Testis (tissue), 3 donors: ENCODE results near the gene NDUFA7. TPM values are rescaled to one million over a fixed set of nuclear protein-coding genes. Genes with fewer than 3 reads are reported as not detected.
"Not testable (repeated sequence)": the region's sequence is repeated elsewhere in the genome, so short reads cannot be mapped to it uniquely, and the experiment has no call there.

Experiments
- DNase-seq: peaks from one replicate; pipeline ENCODE4 v3.0.0-alpha.2; 2019
- H3K27ac ChIP-seq, 2 donors: fragments of 200-600 bp; sonication (generic); one replicate each; pipeline ENCODE4 v1.5.1; 2019
- H3K27me3 ChIP-seq: fragments of 200-600 bp; sonication (generic); one replicate; pipeline ENCODE4 v1.5.1; 2019
- H3K36me3 ChIP-seq: fragments of 200-600 bp; sonication (generic); one replicate; pipeline ENCODE4 v1.5.1; 2017; ENCODE audit warnings: low read depth; ENCODE audit errors: missing control alignments
- H3K4me1 ChIP-seq: fragments of 200-600 bp; sonication (generic); one replicate; pipeline ENCODE4 v1.5.1; 2019
- H3K4me3 ChIP-seq, 2 donors: fragments of 200-600 bp; sonication (generic); one replicate each; pipeline ENCODE4 v1.5.1; 2017 to 2019
- H3K9me3 ChIP-seq: fragments of 200-600 bp; sonication (generic); one replicate; pipeline ENCODE4 v1.5.1; 2017
- POLR2A ChIP-seq: fragments of 450-650 bp; IDR thresholded peaks from one replicate; pipeline ENCODE4 v1.6.1; 2017; ENCODE audit warnings: antibody characterized with exemption, mild to moderate bottlenecking, moderate library complexity
- WGBS, 2 donors: methylation state at CpG; one replicate each; pipeline ENCODE4 v1.1.5; 2018; 5-methylcytosine and 5-hydroxymethylcytosine counted together
- intact Hi-C: fragments of 100-400 bp; cut with DNase I; formaldehyde crosslinking; loops from one replicate; pipeline ENCODE4 v1.15.1; 2023; ENCODE audit warnings: low total_unique reads
- polyA plus RNA-seq: library from polyadenylated mRNA; stranded (reverse); fragments of 350-450 nt; fragmentation: Illumina TruSeq; extraction: RNeasy Lipid Tissue Mini Kit (QIAGEN cat#74804); gene quantifications from one replicate; pipeline ENCODE4 v1.2.3, GENCODE V29; 2014; ENCODE audit warnings: low read depth, low replicate concordance; ENCODE audit not compliant: insufficient read depth
- total RNA-seq, 2 donors: library from RNA; depleted of rRNA; stranded (reverse); fragments of >200 nt; gene quantifications; one replicate each; pipeline ENCODE4 v1.2.3, GENCODE V29; 2016
- TF ChIP-seq, protein P1 (sequence below), 3 experiments: fragments of 450-650 bp in 2 of 3; fragments of 200-600 bp in 1 of 3; sonication (generic) in 1 of 3; IDR thresholded peaks; one replicate each; pipeline ENCODE4 v1.5.1; 2016 to 2019; ENCODE audit warnings: antibody characterized with exemption in 3 of 3, mild to moderate bottlenecking in 2 of 3, moderate library complexity in 1 of 3

Gene NDUFA7
- total and polyA plus RNA-seq, 3 donors from 2014 or later: 38.2 to 91.2 (median 50.5) TPM

GRCh38 chr19:8357007-8357521 is 35.9 kb upstream of the NDUFA7 start:
- H3K27ac ChIP-seq: no peak overlapping the region
- 71 to 82% methylated on average over 4 of the region's 4 CpGs for WGBS, 2 donors
- H3K4me1 ChIP-seq: peaks cover 8% of the 10 kb centered on the region
- H3K4me3 ChIP-seq: no peak overlapping the region
- TF ChIP-seq, protein P1, sequence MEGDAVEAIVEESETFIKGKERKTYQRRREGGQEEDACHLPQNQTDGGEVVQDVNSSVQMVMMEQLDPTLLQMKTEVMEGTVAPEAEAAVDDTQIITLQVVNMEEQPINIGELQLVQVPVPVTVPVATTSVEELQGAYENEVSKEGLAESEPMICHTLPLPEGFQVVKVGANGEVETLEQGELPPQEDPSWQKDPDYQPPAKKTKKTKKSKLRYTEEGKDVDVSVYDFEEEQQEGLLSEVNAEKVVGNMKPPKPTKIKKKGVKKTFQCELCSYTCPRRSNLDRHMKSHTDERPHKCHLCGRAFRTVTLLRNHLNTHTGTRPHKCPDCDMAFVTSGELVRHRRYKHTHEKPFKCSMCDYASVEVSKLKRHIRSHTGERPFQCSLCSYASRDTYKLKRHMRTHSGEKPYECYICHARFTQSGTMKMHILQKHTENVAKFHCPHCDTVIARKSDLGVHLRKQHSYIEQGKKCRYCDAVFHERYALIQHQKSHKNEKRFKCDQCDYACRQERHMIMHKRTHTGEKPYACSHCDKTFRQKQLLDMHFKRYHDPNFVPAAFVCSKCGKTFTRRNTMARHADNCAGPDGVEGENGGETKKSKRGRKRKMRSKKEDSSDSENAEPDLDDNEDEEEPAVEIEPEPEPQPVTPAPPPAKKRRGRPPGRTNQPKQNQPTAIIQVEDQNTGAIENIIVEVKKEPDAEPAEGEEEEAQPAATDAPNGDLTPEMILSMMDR (IDR thresholded peaks at IDR 0.05): no peak
- no peak for TF ChIP-seq POLR2A
- H3K27me3 ChIP-seq: no peaks in the 10 kb centered on the region
- H3K36me3 ChIP-seq: no peaks in the 10 kb centered on the region
- DNase-seq: no peak
- no peaks in the 10 kb centered on the region for H3K9me3 ChIP-seq
- intact Hi-C loops: no loop called here

GRCh38 chr19:8355631-8356402 is 34.6 kb upstream of the NDUFA7 start:
- Histone ChIP-seq H3K9me3 (no peaks in the 10 kb centered on the region), H3K4me3 (no peak overlapping the region), H3K27me3 (no peaks in the 10 kb centered on the region), H3K4me1 (peaks cover 8% of the 10 kb centered on the region), H3K36me3 (no peaks in the 10 kb centered on the region), H3K27ac (no peak overlapping the region)
- WGBS, 2 donors: 58 to 85% methylated on average over 6 of the region's 6 CpGs
- no peak for TF ChIP-seq POLR2A
- TF ChIP-seq, protein P1 (IDR thresholded peaks at IDR 0.05): no peak
- DNase-seq: peak; percentile 47
- intact Hi-C loops: no loop called here

DNA sequence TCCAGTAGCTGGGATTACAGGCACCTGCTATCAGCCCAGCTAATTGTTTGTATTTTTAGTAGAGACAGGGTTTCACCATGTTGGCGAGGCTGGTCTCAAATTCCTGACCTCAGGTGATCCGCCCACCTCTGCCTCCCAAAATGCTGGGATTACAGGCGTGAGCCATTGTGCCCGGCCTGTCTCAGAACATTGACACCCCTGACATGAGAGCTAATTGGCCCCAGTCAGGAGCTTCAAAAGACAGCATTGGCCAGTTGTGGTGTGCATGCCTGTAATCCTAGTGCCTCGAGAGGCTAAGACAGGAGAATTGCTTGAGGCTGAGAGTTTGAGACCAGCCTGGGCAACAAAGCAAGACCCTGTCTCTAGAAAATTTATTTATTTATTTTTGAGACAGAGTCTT is 31.7 kb upstream of the NDUFA7 start:
- H3K9me3 ChIP-seq, H3K36me3 ChIP-seq, DNase-seq, H3K4me3 ChIP-seq, H3K27me3 ChIP-seq, H3K27ac ChIP-seq, intact Hi-C loops, H3K4me1 ChIP-seq: not testable (repeated sequence)
- WGBS, 2 donors: 47 to 54% methylated on average over 4 to 5 of the region's 5 CpGs

- intact Hi-C loops: no loop called here
- TF ChIP-seq, protein P1 (IDR thresholded peaks at IDR 0.05): no peak
- no peak for TF ChIP-seq POLR2A
- peaks cover 8% of the 10 kb centered on the region for H3K4me1 ChIP-seq
- H3K36me3 ChIP-seq: no peaks in the 10 kb centered on the region
- 4 to 20% methylated on average over 10 of the region's 10 CpGs for WGBS, 2 donors
- no peaks in the 10 kb centered on the region for H3K9me3 ChIP-seq
- no peak for DNase-seq
- no peak overlapping the region for H3K4me3 ChIP-seq
- no peaks in the 10 kb centered on the region for H3K27me3 ChIP-seq
- peak overlapping the region in 1 of 2 donors; percentile 59 for H3K27ac ChIP-seq
Measured at GRCh38 chr19:8352134-8352827, 31.1 kb upstream of the NDUFA7 start.

DNA sequence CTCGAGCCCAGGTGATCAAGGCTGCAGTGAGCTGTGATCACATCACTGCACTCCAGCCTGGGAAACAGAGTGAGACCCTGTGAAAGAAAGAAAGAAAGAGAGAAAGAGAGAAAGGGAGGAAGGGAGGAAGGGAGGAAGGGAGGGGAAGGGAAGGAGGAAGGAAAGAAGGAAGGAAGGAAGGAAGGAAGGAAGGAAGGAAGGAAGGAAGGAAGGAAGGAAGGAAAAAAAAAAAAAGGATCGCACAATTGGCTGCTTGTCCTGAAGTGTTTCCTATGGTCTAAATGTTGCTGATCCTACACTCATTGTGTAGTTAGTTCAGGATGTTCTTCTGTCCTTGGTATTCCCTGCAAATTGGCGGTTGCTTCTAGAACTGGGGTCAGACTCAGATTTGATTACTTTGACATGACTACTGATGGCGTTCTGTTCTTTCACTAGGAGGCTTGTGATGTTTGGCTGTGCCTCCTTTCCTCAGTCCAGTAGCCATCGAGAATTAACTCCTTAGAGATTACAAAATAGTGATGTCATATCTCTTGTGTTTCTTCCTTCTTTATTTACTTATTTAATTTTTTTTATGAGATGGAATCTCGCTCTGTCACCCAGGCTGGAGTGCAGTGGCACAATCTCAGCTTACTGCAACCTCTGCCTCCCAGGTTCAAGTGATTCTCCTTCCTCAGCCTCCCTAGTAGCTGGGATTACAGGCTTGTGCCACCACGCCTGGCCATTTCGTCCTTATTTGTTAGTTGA is 28.6 kb upstream of the NDUFA7 start:
- H3K27me3 ChIP-seq, DNase-seq, H3K9me3 ChIP-seq, H3K27ac ChIP-seq, H3K4me1 ChIP-seq, H3K4me3 ChIP-seq, H3K36me3 ChIP-seq, intact Hi-C loops: not testable (repeated sequence)
- WGBS, 2 donors: 52% methylated on average over 8 of the region's 8 CpGs
